DND-41 (cell line): ENCODE measurements around the gene ZNF823.
A peak's percentile ranks its signal among the peaks of the same experiment; 100 is the strongest.

Experiments used
- ATAC-seq: fragments of 200-7000 bp; cut with Tn5 transposase; 3 replicates; pipeline ENCODE4 v1.9.1; 2021; ENCODE audit warnings: low read depth; ENCODE audit not compliant: insufficient read depth
- DNase-seq: peaks from one replicate; pipeline ENCODE4 v3.0.0-alpha.2; 2020
- H2AFZ ChIP-seq: 2 replicates; pipeline ENCODE4 v1.6.0; 2012; ENCODE audit warnings: low read depth, low read length
- H3K27ac ChIP-seq: 2 replicates; pipeline ENCODE4 v1.5.1; 2012; ENCODE audit warnings: low read length, inconsistent platforms
- H3K27me3 ChIP-seq: fragments of 200-600 bp; sonication (generic); 2 replicates; pipeline ENCODE4 v1.6.0; 2012; ENCODE audit warnings: low read length, mild to moderate bottlenecking, inconsistent platforms; ENCODE audit not compliant: insufficient read depth, poor library complexity
- H3K36me3 ChIP-seq: 2 replicates; pipeline ENCODE4 v1.5.1; 2012; ENCODE audit warnings: low read length, inconsistent platforms; ENCODE audit not compliant: insufficient read depth
- H3K4me1 ChIP-seq: 2 replicates; pipeline ENCODE4 v1.5.1; 2012; ENCODE audit warnings: mild to moderate bottlenecking, low read length; ENCODE audit not compliant: insufficient read depth
- H3K4me2 ChIP-seq: 2 replicates; pipeline ENCODE4 v1.6.0; 2012; ENCODE audit warnings: mild to moderate bottlenecking, moderate library complexity, low read length, inconsistent platforms; ENCODE audit not compliant: insufficient read depth
- H3K4me3 ChIP-seq, 2 experiments: fragments of 200-600 bp in 1 of 2; shearing (Covaris generic) in 1 of 2; 2 replicates each; pipeline ENCODE4 v1.5.1; 2012 to 2016; ENCODE audit warnings: inconsistent platforms in 2 of 2, low read length in 2 of 2, mild to moderate bottlenecking in 2 of 2, low read depth in 1 of 2, moderate library complexity in 1 of 2
- H3K79me2 ChIP-seq: 2 replicates; pipeline ENCODE4 v1.6.0; 2012; ENCODE audit warnings: low read length, inconsistent platforms; ENCODE audit not compliant: insufficient read depth
- H3K9ac ChIP-seq: 2 replicates; pipeline ENCODE4 v1.6.0; 2012; ENCODE audit warnings: low read depth, mild to moderate bottlenecking, inconsistent platforms, low read length, moderate library complexity
- H3K9me3 ChIP-seq: 2 replicates; pipeline ENCODE4 v1.5.1; 2012; ENCODE audit warnings: low read length, moderate library complexity, mild to moderate bottlenecking, inconsistent platforms; ENCODE audit not compliant: insufficient read depth, severe bottlenecking
- H4K20me1 ChIP-seq: 2 replicates; pipeline ENCODE4 v1.6.0; 2012; ENCODE audit warnings: low read length; ENCODE audit not compliant: insufficient read depth
- CTCF ChIP-seq: IDR thresholded peaks from 2 replicates; pipeline ENCODE4 v1.5.1; 2012; ENCODE audit warnings: borderline replicate concordance, low read length, moderate library complexity, mild to moderate bottlenecking; ENCODE audit not compliant: poor library complexity, severe bottlenecking; ENCODE audit errors: extremely low read depth
- EZH2 ChIP-seq: IDR thresholded peaks from 3 replicates; pipeline ENCODE4 v1.6.1; 2012; ENCODE audit warnings: borderline replicate concordance, low read depth, mild to moderate bottlenecking, moderate library complexity, low read length, inconsistent platforms; ENCODE audit not compliant: severe bottlenecking

ZNF823 gene

GRCh38 chr19:11736696-11737095 lies 2.0 kb downstream of the ZNF823 start:
- peaks cover 6% of the 10 kb centered on the region; the same call in 1 of the 2 replicates for H4K20me1 ChIP-seq
- ATAC-seq (no peak), DNase-seq (peak; percentile 52)
- H3K27ac ChIP-seq, result no peak overlapping the region
- H3K9ac ChIP-seq, result no peak overlapping the region
- H3K79me2 ChIP-seq, result peaks cover 44% of the 10 kb centered on the region
- H2AFZ ChIP-seq, result no peak overlapping the region
- no peaks in the 10 kb centered on the region for H3K27me3 ChIP-seq
- H3K9me3 ChIP-seq, result no peaks in the 10 kb centered on the region
- peak overlapping the region; percentile 96; the same call in 1 of the 2 replicates for H3K4me2 ChIP-seq
- H3K4me3 ChIP-seq, result peak overlapping the region in 1 of 2 experiments; percentile 5; a peak in 1 of 4 replicates
- H3K4me1 ChIP-seq, result peaks cover 27% of the 10 kb centered on the region
- TF ChIP-seq EZH2 (no peak), CTCF (no peak)
- H3K36me3 ChIP-seq, result peaks cover 10% of the 10 kb centered on the region

GRCh38 chr19:11735375-11735774 lies 3.4 kb downstream of the ZNF823 start:
- H3K27ac ChIP-seq, result no peak overlapping the region
- peaks cover 27% of the 10 kb centered on the region for H3K4me1 ChIP-seq
- no peak overlapping the region for H2AFZ ChIP-seq
- no peaks in the 10 kb centered on the region for H3K27me3 ChIP-seq
- no peak for ATAC-seq
- H3K4me3 ChIP-seq, result no peak overlapping the region
- peaks cover 6% of the 10 kb centered on the region; the same call in 1 of the 2 replicates for H4K20me1 ChIP-seq
- H3K9ac ChIP-seq, result no peak overlapping the region
- DNase-seq, result no peak
- peaks cover 19% of the 10 kb centered on the region for H3K36me3 ChIP-seq
- H3K4me2 ChIP-seq, result peak overlapping the region; percentile 22; the same call in 1 of the 2 replicates
- peaks cover 53% of the 10 kb centered on the region for H3K79me2 ChIP-seq
- H3K9me3 ChIP-seq, result no peaks in the 10 kb centered on the region
- no peak for TF ChIP-seq EZH2
- no peak for TF ChIP-seq CTCF

GRCh38 chr19:11729586-11729985 lies 9.2 kb downstream of the ZNF823 start:
- no peaks in the 10 kb centered on the region for H3K27me3 ChIP-seq
- H3K4me2 ChIP-seq, result no peak overlapping the region

More at GRCh38 chr19:11729586-11729985, 9.2 kb downstream of the ZNF823 start:
- ATAC-seq, result no peak
- no peak for TF ChIP-seq EZH2
- no peak for TF ChIP-seq CTCF
- Histone ChIP-seq H2AFZ (no peak overlapping the region), H3K9me3 (no peaks in the 10 kb centered on the region), H3K4me3 (no peak overlapping the region), H4K20me1 (no peaks in the 10 kb centered on the region), H3K79me2 (peaks cover 61% of the 10 kb centered on the region), H3K4me1 (no peaks in the 10 kb centered on the region), H3K9ac (no peak overlapping the region), H3K27ac (no peak overlapping the region), H3K36me3 (peaks cover 26% of the 10 kb centered on the region)
- DNase-seq, result no peak
